NCI-H1930 (cell line): ENCODE results near the gene MEOX1.

Experiments
- DNase-seq, 2 experiments: peaks; one replicate each; lab custom pipeline; 2025; lab: John Stamatoyannopoulos, UW

Gene MEOX1

DNA sequence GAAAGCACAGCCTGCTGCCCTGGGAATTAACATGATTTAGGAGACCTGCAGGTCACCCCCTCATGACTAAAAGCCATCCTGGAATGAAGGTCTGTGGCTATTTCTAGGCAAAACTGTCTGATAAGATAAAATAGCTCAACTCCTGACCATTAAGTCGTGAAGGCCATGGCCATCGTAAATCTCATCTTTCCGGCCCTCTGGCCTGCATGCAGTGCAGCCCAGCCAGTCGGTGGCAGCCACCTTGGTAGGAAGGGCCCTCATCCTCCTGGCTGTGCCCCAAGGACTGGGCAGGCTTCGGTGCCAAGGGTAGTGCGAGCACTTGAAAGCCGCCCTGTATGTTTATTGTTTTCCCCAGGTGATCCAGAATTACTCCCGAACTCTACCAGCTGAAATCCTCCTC, 18.2 kb upstream of the MEOX1 start:
- no peak for DNase-seq

DNA sequence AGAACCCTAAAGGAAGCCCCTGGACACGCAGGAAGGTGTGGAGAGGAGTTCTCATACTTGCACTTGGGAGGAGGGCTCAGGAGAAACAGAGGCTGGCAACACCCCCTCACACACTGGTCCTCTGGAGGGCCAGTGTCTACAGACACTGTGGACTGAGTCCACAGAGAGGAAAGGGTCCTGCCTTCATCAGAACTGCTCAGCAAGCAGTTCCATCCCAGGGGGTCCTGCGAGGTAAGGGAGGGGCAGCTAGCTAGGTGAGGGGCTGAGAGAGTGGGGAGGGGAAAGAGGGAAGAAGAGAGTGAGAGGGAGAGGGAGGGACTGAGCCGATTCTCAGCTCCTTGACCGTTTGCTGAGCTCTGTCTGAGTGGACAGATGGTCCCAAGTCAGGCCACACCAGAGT, 17.7 kb upstream of the MEOX1 start:
- DNase-seq: no peak

DNA sequence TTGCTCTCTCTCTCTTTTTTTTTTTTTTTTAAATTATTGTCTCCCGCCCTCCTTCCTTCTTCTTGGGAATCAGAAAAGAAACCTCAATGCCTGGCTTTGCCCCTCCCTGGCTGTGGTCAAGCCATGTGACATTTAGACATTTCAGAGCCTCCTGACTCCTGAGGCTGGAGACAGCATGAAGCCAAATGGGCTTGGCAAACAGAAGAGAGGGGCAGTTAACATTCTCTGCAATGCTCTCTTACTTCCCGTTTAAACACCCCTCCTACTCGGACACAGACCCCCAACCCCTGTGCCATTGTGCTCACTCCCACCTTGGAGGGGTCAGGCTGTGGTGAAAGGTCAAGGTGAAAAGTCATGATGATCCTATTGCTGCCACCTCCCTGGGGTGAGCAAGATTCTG, 14.7 kb upstream of the MEOX1 start:
- DNase-seq: no peak

DNA sequence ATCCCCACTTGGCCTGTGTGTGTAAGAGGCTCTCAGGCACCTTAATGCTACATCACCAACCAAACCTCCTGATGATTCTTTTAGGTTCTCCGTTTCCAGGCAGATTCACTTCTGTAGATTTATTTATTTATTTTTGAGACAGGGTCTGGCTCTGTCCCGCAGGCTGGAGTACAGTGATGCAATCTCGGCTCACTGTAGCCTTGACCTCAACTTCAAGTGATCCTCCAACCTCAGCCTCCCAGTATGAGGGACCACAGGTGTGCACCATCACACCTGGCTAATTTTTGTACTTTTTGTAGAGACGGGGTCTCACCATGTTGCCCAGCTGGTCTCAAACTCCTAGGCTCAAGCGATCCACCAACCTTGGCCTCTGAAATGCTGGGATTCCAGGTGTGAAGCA, 12.7 kb upstream of the MEOX1 start:
- DNase-seq: no peak

DNA sequence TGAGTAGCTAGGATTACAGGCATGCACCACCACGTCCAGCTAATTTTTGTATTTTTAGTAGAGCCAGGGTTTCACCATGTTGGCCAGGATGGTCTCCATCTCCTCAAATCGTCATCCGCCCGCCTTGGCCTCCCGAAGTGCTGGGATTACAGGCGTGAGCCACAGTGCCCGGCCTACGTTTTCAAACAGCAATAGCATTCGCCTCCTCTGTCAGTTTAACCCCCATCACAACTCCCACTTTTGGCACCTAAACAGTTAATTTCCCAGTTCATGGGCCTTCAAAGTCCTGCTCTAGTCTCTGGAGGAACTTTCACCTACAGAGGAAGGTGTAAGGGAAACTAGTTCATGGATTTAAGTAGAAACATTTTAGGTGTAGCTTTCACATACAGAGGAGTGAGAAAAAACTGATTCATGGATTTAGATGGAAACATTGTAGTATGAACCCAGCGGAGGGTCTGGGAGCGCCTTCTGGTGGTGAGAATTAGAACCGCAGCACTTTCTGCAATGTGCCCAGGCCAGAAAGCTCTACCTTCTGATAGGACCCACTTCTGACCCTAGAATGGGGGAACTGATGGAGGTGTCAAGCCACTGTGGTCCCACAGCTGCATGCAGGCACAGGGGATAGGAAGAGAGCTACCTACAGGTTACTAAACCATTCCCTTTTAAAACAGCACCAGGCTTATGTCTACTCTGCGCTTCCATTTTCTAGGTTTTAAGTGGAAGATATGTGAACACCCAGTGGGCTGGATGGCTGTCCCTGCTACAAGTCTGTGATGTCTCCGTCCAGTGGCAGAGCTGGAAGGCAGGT, 12.0 kb upstream of the MEOX1 start:
- DNase-seq: peak; percentile 13 to 58

DNA sequence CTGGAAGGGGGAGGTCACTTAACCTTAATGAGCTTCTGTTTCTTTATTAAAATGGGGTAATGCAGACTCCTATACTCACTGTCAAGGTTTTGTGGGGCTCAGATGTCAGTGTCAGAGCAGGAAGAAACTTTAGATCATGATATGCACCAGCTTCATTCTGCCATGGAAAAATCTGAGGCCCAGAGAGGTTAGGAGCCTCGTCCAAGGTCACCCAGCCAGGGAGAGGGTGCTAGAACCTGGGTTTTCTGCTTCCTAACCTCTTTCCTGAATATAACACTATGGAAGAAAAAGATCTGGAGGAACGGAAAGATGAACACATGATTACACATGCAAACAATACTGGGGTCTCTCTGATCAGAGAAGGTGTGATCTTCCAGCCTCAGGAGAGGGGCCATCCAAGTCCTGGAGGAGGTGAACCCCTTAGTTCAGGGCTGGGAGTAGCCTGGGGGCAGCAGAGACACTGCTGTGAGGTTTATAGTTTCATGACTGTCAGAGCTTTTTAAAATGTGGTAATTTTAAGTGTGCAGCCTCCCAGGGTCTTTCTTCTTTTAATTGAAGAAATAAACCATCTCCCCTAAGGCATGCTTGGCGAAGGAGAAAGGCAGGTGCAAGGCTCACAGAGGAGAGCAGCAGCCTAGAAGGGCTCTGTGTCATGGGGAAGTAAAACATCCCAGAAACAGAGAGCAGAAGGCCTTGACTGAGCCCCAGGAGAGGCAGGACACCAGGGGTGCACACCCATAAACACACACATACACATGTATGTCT, 10.2 kb upstream of the MEOX1 start:
- DNase-seq: no peak

DNA sequence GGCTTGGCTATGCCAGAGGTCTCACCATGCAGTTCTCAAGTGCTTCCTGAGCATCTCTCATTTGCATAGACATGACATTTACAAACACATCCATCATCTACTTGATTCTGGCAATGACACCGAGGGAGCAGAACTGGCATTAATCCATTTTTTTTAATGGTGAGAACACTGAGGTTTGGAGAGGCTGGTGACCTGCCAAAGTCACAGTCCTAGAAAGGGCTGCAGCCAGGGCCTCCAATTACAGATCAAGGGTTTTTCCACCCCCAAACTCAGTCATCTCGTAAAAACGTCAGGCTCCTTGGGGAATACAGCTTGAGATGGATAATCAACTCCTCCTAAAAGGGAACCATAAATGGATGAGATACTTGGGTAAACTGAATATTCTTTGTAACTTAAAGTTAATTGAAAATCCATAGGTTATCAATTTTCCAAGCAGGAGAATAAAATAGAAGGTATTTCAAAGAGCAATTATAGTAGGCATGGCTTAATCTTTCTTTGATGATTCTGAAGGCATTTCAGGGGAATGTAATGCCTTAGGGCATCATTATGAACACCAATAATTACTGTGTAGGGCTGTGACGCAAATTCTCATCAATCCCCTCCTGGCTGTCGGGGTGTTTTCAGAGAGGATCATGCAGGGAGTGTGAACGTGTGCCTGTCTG, 9.4 kb upstream of the MEOX1 start:
- DNase-seq: no peak

DNA sequence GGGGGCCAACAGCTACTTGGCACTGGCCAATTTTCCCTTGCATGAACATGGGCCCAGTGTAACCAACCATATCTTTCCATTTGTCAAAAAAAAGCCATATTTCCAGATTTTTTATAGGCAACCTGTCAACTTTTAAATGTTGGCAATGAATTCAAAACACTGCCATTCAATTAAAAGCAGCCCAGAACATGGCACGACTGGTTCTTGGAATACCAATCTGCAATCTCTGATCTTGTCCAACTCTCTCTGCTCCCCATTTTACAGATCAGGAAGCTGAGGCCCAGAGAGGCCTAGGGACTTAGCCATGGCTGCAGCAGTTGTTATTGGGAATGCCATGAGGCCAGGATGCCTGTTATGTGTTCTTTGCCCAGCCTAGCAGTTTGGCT, 8.9 kb upstream of the MEOX1 start:
- no peak for DNase-seq

DNA sequence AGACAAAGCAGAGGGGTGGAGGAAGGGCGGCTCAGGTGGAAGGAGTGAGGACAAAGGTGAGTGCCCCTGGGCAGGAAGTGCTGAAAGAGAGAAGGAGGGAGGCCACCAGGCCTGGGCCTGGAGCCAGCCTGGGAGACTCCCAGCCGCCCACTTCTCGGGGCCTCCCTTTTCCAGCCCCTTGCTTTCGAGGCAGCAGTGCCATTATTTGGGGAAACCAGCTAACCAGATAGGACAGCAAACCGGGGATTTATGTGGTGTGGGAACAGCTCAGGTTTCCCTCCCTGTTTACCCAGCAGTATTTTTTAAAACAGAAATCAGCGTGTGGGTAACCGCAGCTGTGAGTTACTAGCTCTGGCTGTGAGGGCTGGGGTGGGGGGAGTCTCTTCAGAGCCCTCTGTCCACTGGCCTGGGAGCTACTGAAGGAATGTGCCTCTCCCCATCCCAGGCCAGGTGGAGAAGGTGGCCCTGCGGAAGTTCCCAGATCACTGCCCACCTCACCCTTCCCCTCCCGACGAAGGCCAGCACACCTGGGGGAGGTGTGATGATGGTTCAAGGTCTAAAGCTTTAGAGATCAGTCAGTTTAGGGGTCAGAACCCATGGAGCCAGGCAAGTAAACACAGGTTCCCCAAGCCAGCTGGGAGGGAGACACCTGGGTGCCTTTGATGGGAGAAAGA, 8.4 kb upstream of the MEOX1 start:
- no peak for DNase-seq

DNA sequence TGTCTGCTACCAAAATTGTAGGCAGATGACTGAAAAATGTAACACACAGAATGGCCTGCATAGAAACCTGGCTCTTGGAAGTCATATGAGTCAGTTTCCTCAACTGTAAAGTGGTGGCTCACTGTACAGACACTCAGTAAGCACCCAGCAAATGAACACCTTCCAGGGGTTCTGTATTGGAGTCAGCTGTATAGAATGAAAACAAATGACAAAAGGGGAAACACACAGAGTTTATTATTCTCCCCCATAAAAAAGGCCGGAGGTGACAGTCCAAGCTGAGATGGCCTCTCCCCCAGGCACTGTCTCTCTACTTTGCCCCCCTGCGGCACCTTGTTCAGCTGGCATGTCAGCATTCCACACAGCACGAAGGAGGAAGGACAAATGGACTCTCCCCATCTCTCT, 6.2 kb upstream of the MEOX1 start:
- DNase-seq: no peak

DNA sequence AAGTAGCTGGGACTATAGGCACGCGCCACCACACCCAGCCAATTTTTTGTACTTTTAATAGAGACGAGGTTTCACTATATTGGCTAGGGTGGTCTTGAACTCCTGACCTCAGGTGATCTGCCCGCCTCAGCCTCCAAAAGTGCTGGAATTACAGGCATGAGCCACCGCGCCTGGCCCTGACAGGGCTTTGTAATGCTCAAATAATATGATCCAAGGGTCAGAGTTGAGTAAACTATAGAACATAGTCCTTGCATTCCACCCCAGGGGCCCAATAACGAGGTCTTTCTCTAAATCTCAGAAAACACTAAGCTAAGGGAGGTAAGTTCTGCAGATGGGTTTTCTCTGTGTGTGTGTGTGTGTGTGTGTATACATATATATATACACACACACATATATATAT, 5.8 kb upstream of the MEOX1 start:
- no peak for DNase-seq

DNA sequence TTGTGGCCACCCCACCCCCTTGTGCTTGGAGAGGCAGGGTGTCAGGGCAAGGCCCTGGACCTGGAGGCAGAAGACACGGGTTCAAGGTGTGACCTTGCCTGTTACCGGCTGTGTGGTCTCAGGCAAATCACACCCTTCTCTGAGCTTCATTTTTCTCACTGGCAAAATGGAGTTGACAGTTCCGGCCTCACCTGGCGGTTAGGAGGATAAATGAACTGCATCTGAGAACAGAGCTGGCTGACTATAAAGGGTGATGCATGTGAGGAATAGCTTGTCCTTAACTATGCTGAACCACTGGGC, 4.2 kb upstream of the MEOX1 start:
- no peak for DNase-seq

DNA sequence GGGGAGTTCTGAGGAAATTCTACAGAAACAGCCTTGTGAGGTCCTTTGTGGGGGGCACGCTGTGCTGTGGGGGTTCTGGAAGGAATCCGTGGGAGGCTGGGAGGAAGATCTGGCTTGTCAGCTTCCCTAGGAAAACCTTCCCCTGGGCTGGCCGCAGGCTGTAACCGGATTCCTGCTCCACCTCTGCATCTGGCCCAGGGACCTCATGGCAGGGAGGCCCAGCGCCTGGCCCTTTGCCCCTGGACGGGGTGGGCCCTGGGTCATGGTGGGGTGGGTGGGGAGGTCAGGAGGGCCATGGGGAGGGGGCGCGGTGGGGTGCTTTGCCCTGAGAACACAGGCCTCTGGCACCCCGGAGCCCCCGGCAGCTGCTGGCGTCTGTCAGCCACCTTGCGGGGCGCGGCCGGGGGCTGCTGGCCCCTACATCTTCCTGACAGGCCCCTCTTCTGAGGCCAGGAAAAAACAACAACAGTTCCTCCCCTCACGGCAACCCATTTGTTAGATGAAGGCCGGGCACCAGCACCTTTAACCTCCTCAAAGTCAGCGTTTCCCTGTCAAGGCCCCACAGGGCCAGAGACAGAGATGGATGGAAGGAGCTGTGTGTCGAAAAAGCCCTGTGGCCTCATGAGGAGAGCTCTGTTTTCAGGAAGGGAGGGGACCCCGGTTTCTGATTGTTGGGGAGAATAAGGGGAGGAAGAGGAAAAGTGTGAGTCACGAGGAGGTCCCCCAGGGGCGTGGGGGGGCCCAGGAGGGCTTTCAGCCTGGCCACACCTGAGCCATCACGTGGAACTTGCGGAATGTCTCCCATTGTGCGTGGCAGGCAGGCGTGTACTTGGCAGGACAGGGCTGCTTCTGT, 3.6 kb upstream of the MEOX1 start:
- no peak for DNase-seq

DNA sequence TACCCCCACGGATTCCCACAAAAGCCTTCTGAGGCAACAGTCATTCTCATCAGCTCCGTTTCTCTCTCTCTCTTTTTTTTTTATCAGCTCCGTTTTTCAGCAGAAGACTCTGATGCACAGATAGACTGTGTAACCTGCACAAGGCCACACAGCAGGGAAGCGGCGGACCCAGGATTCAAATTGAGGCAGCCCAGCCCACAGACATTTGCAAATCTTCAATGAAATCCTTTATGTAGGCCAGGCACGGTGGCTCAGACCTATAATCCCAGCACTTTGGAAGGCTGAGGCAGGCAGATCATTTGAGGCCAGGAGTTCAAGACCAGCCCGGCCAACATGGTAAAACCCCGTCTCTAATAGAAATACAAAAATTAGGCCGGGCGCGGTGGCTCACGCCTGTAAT, 2.4 kb upstream of the MEOX1 start:
- DNase-seq: no peak

DNA sequence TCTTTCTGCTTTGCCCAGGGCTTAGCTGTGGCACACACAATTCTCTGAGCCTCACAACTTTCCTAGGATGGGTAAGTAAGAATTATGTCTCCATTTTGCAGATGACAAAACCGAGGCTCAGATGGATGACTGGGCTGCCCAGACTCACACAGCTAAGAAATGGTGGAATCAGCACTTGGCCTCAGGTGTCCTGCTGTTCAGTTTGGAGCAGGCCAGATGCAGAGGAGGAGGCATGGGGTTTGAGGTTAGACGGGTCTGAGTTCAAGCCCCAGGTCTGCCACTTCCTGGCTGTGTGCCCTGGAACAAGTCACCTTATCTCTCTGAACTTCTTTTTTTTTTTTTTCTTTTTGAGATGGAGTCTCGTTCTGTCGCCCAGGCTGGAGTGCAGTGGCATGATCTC, 1.7 kb upstream of the MEOX1 start:
- DNase-seq: no peak

DNA sequence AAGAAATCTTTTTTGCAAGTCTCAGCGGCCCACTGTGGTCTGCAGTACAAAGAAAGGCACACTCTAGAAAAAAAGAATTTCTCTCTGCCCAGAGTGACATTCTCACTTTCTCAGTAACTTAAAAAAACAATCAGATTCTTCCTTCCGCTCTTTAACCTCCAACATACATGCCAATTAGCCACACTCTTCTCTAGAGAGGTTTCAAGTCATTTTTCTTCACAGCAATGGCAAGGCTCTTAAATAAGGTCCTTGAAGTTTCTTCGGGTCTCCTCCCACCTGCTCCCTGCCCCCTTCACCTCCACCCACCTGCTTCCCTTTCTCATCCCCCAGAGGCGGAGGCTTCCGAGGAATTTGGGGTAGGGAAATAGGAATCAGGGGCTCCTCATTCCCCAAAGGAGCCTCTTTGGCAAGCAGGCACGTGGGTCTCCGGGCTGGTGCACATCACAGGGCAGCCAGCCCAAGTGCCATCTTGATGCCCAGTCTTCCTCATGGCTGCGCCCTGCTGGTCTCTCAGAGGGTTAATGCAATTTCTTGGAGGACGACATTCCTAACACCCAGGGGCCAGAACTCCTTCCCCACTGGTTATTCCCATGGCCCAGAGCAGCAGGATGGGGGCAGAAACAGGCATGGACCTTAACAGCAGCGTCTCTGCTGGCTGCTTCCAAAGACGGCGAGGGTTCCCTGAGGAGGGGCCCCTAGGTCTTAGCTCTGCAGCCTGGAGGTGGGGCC, 855 bp upstream of the MEOX1 start:
- DNase-seq: no peak

DNA sequence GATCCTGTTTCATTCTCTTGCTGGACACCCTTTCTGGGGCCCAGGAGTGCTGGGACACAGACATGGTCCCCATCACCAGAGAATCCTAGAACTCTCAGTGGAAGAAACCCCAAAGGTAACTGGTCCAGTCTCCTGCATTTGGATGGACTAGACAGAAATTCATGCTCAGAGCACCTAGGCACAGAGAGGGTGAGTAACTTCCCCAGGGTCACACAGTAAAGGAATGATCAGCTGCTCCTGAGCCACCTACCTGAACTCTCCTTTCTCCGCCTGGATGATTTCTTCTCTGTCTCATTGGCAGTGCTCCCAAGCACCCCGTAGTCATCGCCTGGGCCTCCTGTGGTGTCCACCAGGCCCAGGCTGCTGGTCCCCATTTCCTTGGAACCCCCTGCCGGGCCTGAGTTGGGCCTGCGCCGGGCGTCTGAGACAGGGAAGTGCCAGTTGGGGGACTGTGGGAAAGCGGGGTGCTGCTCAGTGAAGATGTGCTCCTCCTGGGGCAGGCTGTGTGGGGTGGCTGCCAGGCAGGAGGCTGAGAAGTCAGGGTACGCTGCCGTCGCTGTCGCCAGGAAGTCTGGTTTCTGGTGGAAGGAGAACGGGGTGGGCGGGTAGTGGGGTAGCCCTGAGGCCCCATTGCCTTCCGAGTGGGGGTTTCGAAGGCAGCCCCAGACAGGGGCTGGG, 767 bp downstream of the MEOX1 start:
- no peak for DNase-seq

DNA sequence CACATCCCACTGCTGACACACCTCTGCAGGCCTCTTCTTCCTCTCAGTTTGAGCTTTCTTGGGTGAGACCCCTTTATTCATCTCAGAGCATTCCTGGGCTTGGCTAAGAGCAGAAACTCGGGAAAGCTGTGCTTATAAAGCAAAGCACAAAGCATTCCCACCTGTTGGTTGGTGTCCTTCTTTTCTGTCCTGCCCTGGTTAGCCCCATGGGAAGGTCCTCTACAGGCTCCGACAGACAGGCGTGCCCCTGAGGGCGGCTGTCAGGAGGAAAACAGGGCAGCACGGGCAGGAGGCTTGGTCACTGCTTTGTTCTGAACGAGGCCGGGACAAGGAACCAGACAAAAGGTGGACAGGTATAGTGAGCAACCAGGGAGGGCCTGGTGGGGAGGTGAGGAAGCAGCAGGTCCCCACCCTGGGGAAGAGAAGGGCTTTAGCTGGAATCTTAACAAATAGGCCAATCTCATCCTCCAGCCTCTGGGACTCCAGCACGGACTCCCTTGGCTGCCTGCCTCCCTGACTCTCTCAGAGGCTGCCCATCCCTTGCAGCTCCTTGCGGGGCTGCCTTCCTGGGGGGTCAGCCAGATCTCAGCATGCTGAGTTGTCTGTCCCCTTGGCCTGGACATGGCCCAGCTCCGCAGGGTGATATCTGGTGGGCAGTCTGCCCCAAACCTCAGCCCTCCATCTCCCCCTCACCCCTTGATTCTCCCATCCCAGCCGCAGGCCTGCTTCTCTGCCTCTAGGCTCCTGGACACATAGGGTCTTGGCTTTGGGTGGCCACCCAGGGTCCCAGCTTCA, 1.7 kb downstream of the MEOX1 start:
- no peak for DNase-seq

DNA sequence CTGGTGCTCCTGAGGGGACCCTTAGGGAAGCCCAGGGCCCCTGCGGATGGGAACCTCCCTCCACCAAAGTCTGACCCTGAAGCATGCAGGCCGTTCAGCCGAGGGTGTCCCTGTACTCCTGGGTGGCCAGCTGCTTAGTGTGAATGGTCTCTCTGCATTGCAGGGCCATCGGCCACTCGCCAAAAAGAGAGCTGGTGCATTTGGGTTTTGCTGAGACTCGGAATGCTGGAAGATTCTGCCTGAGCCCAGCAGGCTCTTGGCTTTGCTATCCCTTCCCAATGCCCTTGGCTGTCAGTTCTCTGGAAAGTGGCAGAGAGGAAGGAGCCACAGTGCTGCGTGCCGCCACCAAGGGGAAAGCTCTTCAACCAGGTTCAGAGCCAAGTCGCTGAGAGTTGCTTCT, 2.8 kb downstream of the MEOX1 start:
- DNase-seq: no peak
